Embryonic facial prominence (tissue), 1 donor: ENCODE data around the gene MIDN.

Experiments
- DNase-seq: peaks from one replicate; pipeline ENCODE4 v3.0.0-alpha.2; 2016; ENCODE audit errors: extremely low spot score

Gene MIDN

DNA sequence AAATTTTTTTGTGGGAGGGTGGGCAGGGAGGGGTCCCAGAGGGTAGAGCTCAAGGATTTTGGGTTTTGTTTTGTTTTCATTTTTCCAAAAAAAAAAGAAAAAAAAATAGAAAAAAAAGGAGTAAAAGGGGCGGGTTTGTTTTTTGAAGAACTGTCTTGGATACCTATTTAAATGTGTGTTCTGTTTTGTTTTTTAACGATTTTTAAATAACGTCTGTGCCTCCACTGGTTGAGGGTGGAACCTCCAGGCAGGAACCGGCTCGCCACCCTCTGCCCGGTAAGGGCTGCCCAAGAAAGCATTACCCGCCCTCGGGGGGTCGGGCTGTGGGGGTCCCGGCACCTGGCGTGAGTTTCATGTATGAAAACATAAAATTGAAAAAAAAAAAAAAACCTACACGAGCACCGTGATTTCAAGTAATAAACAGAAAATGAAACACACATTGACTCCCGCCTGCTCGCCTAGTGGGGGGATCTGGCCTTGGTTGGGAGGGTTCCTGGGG is 10.4 kb downstream of the MIDN start:
- no peak for DNase-seq

DNA sequence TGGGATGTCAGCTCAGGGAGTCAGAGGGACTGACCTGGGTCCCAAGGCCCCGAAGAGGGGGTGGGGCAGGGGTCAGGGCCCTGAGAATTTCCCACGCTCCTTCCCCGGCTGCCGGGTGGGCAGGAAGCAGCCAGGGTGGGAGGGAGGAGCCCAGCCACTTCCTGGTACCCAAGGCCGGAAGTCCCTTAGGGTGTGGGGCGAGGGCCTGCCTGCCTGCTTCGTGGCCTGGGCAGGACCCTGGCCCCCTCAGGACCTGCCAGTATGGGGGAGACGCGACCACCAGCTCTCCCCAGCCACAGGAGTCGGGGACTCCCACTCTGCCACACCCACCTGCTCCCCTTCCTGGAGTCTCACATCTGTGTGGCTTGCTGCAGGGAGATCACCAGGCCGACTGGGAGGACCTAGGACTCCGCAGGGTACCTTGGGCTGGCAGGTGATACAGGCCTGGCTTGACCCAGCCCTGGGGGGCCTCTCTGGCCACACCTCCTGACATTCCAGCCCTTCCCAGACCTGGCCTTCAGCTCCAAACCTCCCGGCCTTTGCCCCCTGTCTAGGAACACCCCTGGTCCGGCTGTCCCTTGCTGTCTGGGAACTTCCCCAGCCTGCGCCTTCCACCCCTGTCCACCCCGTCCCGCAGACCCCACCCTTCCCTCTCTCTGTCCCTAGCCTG is 11.0 kb downstream of the MIDN start:
- DNase-seq, result no peak

DNA sequence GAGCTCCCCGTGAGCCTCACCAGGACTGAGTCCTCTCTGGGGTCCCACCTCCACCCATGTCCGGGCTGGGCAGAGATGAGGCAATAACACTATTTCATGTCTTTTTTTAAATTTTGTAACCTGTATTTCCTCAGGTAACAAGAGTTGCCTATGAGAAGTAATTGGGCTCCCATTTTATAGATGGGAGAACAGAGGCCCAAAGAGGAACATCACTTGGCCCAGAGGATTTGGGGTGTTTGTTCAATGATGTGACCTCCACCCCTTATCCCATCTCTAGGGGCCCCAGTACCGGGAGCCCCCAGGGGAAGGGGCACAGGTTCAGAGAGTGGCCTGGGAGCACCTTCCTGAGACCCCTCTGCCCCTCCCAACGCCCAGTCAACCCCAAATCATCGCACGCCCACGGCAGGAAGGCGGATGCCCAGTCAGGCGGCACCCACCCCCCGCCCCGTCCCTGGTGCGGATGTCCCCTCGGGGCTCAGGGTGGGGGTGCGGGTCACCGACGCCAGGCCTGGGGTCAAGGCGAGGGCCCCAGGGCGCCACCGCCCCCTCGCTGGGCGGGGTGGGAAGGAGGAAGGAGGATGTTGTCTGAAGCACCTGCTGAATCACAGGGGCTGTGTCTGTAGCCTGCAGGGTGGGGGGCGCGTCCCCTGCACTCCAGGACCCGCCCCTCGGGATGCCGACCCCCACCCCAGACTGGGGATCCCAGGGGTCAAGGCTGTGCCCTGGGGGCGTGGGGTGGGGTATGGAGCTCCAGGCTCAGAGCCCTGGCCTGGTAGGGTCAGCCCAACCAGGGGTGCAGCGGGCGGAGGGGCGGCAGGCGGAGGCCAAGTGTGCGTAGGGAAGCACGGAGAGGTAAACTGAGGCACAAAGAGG is 11.7 kb downstream of the MIDN start:
- no peak for DNase-seq

DNA sequence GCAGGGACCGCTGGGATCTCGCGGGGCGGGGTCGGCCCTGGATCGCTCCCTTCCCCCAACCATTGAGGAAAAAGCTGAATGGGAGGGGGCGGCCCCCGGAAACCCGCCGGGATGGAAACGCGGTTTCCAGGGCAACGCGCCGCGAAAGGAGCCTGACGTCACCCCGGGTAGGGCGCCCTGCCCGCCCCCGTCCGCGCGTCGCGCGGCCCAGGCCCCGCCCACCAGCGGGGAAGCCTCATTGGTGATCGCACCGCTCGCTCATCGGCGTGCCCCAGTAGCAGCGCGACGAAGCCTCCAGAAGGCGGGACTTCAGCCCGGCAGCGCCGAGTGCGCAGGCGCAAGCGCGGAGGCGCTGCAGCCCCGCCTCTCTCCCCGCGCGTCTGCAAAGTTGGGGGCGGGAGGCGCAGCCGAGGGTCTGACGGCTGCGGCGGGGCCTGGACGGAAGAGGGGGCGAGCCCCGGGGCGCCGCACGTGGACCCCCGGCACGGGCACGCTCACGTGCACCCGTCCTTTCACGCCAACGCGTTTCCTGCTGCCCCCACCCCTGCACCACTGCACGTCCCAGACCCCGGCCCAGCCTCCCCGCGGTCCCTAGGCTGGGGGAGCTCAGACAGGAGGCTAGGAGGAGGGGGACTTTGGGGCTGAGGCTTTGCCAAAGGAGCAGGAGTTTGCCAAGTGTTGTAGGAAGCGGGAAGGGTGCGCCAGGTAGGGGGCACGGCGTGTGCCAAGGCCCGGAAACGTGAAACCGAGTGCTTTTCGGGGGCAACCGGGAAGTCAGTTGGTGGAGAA is 12.6 kb downstream of the MIDN start:
- peak; percentile 96 for DNase-seq

DNA sequence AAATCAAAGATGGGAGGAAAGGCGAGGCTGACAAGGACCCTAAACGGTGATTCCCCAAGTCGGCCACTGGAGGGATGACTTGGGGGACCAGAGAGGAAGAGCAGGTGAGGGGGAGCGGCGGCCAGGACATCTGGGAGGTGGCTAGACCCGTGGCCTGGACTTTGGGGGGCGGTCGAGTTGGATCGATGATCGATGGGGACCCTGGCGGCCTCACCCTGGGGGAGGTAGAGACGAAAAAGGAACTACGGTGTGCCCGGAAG is 13.1 kb downstream of the MIDN start:
- no peak for DNase-seq

DNA sequence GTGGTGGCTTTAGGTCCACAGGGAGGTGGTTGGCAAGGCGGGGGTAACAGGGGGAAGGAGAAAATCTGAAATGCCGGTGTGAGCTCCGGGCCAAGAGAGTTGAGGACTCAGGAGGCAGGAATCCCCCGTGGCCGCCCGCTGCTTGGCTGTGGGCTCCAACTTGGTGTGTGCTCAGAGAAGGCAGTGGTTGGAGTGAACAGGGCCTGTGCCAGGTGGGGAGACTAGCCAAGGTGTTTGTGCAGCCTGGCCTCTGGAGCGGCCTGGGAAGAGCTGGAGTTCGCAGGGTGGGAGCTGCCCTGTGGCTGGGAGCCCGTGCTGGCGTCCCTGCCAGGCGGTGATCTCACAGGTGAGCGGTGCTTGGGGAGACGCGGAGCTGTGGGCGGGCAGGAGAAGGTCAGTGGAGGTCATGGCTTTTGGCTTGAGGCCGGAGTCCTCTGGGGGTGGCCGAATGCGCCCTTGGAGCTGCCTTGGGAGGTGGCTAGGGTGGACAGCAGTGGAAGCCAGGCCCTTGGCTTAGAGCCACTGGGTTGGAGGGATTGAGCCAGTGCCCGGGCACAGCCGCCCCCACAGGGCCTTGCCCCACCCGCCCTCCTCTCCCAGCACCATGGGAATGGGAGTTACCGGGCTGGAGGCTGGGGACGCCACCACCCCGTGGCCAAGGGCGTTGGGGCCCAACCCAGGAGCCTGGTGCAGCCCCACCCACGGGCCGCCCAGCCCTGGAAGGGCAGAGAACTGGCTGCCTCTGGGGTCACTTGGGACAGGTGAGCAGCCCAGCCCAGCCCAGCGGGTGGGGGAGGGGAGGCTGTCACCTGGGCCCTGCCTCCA is 13.6 kb downstream of the MIDN start:
- DNase-seq, result no peak

DNA sequence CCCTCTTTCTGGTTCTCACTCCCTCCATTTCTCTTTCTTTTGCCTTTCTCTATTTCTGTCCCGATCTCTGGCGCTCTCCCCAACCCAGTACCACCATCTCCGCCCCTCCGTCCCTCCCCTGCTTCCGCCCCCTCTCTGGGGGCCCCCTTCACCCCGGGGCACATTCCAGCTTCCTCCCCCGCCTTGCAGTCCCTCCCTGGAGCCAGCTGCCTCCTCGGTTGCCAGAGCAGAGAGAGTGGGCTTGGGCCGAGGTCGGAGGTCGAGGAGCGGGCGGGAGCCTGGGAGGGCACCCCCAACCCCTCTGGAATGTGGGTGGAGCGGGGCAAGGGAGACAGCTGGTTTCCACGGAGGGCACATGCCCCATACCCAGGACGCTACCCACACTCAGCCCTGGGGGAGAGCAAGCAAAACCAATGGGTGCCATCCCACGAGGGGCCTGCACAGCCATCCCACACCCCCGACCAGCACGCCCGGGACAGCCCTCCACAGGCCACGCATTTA is 14.3 kb downstream of the MIDN start:
- DNase-seq, result no peak

DNA sequence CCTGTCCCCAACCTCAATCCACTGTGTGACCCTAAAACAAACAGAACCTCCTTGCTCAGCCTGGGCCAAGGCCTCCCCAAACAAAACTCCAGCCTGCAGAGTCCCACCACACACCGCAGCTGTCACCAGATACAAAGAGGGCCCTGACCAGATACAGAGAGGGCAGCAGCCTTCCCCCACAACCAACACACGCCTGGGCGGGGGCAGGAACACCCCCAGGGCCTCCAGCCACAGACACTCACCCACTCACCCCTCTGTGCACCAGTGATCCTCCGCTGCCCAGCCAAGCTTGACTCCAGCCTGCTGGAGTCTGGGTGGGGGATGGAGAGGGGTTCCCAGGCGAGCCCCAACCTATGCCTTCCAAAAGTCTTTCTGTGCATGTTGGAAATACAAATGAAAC is 14.8 kb downstream of the MIDN start:
- no peak for DNase-seq

DNA sequence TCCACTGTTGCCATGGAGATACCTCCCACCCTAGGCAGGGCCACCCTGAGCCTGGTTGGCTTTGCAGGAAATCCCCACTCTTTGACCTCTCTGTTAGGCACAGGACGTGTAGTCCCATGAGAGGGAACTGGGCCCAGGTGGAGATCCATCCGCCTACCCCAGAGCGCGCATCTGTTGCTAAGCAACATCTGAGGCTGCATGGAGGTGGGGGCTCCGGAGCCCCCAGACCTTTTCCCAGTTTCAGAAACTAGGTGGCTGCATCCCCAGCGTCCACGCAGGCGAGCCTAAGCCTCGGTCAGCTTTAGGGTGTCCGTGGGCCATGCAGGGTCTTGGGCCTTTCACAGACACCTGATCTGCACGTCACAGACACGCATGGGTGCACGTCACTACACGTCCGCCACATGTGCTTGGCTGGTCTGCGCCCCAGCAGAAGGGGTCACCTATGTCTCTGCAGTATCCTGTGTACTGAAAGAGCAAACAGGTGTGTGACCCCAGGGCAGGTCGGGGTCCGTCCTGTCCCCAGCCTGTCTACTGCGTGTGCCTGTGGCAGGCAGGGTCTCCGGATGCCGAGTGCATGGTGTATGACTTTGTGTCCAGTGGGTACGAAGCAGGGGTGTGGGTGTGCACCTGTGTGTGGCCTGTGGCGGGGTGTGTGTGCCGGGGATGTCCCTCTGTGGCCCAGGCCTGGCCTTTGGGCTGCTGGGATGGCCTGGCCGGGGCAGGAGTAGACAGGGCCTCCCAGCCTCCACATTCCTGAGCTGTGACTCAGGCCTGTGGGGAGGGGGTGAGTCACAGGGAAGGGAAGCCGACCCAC is 16.6 kb downstream of the MIDN start:
- DNase-seq, result no peak

DNA sequence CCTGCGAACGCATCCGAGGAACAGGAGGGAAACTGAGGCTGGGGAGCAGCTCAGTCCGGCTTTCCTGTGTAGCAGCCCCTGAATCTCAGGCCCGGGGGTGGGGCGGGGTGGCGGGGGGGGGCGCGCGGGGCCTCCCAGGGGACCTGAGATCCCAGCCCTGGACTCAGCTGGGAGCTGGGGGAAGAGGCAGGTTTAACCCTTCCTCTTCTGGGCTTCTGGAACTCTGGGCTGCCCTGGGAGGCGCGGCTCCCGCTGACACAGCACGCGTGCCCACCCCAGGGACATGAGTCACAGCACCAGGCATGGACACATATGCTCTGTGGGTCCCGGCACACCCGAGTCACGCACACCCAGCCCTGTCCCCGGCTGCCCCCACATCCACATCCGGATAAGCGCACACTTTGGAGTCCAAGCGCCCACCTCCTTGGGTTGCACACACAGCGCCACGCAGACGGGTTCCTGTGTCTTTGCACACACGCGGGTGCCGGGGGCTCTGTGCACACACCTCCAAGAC is 17.3 kb downstream of the MIDN start:
- no peak for DNase-seq

DNA sequence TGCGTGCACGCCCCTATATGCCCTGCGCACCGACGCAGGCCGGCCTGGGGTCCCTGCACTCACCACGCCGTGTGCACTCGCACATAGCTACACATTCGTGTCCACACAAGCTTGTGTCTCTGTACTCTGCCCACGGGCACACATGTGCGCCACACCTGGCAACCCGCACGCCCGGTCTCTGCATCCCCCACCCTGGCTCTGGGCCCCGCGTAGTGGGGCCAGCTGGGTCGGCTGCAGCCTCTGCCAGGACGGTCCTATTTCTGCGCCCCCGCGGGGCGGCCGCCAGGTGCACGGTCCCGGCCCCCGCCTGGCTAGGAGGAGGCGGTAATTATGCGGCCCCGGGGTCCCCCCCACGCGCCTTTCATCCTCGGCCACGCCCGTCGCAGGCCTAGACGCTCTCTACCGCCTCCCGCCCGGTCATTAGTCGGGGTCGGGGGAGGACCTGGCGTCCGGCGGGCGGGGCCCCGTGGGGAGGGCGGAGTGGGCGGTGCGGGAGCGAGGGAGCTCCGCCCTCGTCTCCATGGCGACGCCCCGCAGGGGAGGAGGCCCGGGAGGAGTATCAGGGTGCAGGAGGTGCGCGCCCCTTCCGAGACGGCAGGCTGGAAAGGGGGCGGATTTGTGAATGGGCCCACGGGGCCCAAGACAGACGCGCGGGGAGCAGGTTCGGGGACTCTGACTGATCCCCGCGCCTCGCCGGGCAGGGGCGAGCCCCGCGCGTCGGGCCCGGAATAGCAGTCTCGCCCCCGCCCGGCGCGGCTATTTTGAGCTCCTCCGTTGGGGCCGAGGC is 17.9 kb downstream of the MIDN start:
- no peak for DNase-seq

DNA sequence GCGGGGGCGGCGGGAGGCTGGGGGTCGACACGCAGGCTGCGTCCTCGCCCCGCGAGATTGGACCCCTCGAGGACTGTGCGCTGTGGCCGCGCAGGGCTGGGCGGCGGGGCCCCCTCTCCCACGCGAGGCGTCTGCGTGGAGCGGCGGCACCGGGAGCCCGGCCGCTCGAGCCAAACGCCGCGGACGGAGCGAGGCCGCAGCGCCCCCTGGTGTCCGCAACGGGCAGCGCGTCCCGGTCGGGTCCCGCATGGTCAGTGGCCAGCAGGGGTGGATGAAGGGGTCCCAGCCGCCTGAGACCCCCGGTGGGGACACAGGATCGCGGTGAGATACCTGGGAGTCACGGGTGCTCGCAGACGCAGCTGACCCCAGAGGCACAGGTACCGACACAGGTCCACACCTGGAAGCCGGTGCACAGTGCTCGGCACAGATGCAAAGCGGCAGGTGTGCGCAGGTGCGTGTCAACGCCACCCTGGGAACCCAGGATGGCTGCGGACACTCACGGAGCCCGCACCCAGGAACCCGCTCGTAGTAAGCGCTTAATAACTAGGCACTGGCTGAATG is 18.6 kb downstream of the MIDN start:
- no peak for DNase-seq

DNA sequence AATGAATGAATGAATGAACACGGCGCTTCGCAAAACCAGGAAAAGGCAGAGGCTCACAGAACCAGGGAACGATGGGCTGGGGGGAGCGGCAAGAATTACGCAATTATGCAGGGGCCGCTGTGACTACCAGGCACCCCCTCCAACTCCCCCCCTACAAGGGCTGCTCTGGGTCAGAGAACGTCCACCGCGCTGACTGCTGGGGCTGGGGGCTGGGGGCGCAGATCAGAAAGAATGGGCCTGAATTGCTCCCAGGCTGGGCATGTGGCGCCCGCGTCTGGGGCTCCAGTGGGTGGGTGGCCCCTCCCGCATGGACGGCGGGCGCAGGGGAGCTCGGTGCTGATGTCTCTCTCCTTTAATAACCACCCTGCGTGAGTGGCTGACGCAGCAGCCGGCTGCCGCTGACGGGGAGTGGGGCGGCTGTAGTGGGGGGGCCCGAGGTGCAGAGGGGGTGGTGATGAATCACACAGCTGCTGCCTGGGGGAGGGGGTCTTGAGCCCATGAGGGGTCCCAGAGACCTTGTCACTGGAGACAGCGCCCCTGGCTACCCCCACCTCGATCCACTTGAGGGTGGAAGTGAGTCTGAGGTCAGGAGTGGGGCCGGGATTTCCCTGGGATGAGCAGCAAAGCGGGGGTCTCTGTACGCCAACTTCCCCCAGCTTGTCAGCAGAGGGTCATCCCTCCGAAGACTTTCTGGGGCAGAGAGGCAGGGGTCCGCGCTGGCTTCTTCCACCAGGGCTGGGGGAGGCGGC is 19.3 kb downstream of the MIDN start:
- no peak for DNase-seq

DNA sequence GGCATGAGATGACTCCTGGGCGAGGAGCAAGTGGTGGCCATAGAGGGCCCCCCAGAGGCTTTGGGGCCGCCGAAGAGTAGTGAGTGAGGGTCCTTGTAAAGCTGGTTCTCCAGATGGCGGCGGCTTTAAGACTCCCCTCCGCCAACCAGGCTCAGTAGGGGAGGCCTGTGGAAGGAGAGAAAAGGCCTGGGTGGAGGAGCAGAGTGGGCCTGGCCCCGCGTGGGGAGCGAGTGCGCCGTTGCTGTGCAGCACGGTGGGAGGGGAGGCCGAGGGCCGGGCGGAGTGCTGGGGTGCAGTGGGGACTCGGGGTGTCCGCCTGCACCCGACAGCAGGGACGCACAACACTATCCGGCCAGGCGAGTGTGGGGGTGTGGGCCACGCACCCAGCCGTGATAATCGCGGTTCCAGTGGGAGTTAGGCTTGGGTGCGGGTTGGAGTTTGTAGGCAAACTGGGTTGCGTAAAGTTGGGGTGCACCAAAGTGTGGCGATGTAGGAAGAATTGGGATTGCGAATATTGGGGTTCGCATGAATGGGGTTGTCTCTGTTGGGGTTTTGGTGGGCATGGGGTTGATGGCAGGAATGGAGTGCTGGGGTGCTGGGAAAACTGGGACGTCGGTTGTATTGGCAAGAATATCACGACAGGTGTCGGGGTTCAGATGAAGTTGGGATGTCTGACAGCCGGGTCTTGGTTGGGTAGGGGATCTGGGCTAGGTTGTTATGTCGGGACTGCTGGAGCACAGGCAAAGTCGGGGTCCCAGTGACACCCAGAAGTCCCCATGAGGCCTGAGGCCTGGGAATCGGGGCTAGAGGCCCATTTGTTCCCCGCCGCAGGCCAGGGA is 20.1 kb downstream of the MIDN start:
- DNase-seq, result no peak

DNA sequence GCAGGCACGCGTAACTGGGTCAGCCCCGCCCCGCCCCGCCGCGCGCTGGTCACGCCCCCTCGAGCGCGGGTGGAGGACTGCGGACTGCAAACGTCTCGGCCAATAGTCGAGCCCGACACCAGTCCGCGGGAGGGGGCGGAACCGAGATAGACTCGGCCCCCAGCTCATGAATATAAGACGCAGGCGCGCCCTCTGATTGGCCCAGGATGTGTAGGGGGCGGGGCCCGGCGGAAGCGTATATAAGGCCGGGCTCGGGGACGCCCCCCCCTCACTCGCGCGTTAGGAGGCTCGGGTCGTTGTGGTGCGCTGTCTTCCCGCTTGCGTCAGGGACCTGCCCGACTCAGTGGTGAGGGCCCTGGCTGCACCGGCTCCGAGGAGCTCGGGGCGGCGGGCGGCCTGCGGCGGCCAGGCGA is 20.7 kb downstream of the MIDN start, which contains the start of gene CIRBP:
TSS of gene CIRBP (plus strand) at position 268 of the 413 bp plus-strand sequence. CDS start 1,602 bp downstream, outside the sequence.
- DNase-seq, result peak; percentile 98

DNA sequence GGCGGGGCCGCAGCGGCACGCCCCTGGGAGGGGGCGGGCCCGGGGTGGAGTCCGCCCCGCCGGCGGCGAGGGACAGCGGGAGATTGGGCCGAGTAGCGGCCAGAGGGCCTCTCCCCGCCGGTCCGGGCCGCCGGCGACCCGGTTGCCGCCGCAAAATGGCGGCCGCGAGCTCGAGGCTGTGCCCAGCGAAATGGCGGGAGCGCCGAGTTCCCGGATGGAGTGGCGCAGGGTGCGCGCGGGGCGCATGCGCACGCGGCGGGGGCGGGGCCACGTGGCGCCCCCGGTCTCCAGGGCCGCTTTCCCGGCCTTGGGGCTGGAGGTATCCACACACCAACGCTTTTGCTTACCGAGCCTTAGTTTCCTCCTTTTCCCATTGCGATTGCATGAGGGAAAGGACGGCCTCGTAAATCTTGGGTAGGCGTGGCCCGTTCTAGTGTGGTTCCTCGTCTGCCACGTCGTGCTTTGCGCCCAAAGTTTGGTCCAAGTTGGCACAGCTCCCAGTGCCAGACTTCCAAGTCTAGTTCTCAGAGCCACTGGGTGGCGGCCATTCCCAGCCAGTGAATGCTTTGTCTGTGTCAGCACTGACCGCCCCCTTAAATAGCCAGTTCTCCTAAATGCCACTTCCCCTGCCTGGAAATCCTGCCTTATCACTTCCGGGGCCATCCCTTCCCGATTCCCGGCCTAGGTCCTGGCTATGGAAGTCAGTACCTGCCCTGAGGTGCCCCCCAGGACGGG is 21.3 kb downstream of the MIDN start:
- DNase-seq, result no peak
